Activated CD4-positive, alpha-beta T cell treated with anti-CD3 and anti-CD28 coated beads, Interleukin-2, amount 50 U/mL, for 16 hours (primary cell): ENCODE results near the gene MMRN1.

Experiments
- DNase-seq: peaks from one replicate; pipeline ENCODE4 v3.0.0-alpha.2; 2020

MMRN1 gene

DNA sequence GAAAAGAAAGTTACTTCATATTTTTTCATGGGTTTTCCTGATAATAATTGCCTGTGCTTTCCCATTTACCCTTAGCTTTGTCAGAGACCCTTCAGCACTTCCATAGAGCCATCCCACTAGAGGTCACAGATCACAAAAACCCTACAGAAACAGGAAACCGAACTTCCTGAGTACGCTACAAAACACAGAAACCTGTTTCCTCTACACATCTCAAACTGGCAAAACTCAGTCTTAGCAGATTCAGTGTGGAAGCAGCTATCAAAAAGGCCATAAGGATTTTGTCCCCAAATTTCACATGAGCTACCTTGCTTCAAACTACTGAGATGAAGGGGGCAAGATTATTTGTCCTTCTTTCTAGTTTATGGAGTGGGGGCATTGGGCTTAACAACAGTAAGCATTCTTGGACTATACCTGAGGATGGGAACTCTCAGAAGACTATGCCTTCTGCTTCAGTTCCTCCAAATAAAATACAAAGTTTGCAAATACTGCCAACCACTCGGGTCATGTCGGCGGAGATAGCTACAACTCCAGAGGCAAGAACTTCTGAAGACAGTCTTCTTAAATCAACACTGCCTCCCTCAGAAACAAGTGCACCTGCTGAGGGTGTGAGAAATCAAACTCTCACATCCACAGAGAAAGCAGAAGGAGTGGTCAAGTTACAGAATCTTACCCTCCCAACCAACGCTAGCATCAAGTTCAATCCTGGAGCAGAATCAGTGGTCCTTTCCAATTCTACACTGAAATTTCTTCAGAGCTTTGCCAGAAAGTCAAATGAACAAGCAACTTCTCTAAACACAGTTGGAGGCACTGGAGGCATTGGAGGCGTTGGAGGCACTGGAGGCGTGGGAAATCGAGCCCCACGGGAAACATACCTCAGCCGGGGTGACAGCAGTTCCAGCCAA lies at the start of gene MMRN1:
TSS of gene MMRN1 (plus strand) at position 206 of the 902 bp plus-strand sequence. CDS start at position 324, 118 bp downstream.
- DNase-seq, result peak; percentile 22

- DNase-seq, result no peak
Observed at GRCh38 chr4:89847571-89848325, 46.9 kb upstream of the MMRN1 start.

GRCh38 chr4:89855236-89855635 lies 39.4 kb upstream of the MMRN1 start:
- DNase-seq, result no peak

GRCh38 chr4:89860971-89861370 lies 33.7 kb upstream of the MMRN1 start:
- DNase-seq, result no peak

- no peak for DNase-seq
Observed at GRCh38 chr4:89863533-89863932, 31.1 kb upstream of the MMRN1 start.

DNA sequence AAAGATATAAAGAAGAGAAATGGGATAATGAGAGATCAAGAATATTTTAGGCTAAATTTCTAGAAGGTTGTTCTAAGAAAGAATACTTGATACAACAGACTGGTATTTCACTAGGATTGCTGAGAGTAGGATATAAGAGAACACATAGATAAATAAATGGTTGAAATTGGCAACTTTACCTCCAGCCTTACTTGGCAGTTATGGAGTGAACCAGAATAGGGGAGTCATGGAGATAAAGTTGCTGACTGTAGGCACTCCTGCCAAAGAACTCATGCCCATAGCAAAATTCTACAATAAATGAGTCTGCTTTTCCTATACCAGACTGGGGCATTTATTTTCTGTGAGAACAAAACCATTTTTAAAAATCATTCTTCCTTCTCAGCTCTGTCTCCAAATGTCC lies 26.4 kb upstream of the MMRN1 start:
- no peak for DNase-seq

DNA sequence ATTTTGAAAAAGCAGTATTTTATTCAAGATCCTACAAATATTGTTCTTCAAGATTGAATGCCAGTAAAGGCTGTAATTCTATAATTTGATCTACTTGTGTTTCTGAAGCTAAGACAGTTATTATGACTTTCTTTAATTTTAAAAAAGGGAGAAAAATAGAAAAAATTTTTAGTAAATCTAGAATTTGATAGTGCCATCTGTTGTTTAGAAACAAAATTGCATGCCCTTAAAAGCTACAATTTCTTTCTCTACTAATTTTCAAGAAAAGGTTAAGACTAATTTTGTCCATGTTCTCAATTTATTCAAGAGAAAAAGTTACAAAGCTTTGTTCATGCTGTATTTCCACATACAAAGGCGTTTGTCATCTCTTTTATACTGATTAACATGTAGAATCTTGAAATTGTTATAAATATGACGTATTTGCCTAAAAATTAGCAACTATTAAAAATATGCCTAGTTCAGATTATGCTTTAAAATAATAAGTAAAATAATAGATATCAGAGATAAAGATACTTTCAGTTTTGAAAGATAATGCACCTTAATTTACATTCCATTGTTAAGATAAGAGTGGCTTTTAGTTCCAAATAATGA lies 25.6 kb upstream of the MMRN1 start:
- no peak for DNase-seq

DNA sequence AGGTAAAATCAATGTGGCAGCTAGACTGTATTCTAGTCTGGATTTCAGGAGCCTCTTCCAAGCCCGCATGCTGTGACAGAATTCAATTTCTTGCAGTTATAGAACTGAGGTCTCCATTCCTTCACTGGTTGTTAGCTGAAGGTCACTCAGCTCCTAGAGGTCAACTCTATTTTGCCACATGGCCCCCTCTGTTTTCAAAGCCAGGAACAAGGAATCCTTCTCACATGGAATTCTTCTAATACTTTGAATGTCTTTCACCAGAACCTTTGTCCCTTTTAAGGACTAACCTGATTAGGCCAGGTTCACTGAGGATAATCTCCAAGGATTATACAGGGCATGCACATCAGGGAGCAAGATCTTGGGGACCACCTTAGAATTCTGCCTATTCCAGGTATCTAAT lies 23.4 kb upstream of the MMRN1 start:
- no peak for DNase-seq

- no peak for DNase-seq
Observed at GRCh38 chr4:89876548-89876947, 18.1 kb upstream of the MMRN1 start.

DNA sequence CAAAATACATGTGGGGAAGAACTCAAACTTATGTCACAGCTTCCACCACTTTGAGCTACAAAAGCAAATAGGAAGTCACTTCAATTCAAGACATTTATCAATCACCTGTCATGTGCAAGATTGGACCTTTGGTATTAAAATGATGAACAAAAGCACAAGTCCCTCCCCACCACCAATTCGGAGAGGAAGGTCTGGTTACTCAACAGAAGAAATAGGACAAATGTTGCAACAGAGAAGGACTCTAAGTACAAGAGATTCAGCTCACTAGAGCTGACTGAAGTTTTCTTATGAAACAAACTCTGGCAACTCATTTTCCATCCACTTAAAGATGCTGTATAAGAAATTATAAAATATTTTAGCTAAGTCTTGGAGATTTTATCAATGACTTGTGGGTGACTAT lies 16.0 kb upstream of the MMRN1 start:
- no peak for DNase-seq

DNA sequence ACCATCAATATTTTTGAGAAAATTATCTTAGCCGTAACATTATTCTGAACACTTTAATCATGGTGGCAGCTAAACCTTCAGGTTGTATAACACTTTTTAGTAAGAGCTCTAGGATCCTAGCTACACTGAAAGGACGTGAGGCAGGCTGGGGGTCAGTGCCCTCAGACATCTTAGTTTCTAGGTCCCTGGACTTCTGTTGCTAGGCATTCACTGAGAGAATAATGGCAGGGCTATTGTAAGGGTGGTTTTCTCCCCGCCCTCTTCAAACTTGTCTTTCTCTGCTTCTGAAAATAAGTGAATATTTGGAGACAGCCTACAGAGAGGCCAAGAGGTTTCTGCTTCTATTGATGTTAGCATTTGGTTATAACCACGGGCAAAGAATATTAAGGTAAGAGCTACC lies 15.4 kb upstream of the MMRN1 start:
- DNase-seq, result no peak

GRCh38 chr4:89889289-89889688 lies 5.4 kb upstream of the MMRN1 start:
- DNase-seq, result no peak

DNA sequence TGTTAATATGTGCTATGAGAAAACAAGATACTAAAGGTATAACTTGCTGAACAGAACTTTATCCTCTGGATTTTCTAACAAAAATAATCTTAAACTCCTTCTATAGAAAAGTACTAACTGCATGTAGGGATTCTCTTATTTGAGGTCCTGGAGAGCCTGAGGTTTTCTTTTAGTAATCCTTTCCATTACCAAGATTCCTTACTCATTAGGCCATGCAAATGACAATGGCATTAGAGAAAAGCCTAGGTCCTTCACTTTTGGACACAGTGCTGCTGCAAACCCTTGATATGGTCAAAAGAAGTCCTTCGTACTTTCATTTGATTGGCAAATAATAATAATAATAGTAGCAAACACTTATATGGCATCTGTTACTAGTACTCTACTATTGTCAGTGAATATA lies 3.2 kb downstream of the MMRN1 start:
- DNase-seq, result no peak

DNA sequence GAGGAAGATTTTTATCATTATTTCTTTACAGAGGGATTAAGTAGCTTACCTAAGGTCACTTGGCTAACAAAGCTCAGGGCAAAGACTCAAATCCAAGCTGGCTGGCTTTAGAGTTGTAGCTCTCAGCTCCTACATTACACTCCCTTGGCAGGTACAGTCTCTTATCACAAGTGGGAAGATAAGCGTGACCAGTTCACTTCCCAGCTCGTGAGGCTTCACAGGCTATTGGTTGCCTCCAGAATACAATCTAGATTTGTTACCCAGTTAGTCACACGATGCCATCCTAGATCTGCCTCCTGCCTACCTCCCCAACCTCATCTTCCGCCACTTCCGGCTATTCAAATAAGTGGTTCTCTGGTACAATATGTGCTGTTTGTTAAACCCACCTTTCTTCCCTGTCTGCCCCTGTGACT lies 3.7 kb downstream of the MMRN1 start:
- DNase-seq, result no peak

DNA sequence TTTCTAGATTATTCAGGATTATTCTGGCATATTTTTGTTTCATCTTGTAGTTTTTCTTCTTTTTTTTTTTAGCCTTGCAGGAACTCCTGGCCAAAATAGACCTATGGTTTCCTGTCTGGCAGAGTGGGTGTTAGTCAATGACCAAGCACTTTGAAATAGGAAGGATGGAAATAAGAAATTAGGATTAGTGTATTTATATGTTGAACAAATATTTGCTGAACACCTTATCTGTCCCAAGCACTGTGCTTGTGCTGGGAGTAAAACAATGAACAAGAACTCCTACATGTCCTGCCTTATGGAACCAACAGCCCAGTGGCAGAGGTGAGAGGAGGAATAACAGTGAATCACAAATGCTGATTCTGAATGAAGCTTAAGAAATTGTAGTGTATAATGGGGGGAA lies 4.5 kb downstream of the MMRN1 start:
- DNase-seq, result no peak

DNA sequence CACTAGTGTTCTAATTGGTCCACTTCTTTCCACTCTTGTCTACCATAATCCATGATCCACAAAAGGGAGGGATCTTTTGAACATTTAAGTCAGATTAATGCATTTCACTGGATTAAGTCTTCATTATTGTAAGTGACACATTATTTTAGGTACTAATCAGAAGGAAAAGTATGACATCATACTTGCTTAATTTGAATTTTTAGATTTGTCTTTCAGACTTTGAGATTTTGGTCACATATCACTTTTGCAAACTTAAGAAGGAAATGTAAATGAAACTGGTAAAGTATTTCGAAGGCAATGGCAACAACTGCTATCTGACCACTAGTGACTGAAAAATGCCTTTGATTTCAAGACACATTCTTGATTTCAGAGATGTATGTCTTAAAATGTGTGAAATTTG lies 5.2 kb downstream of the MMRN1 start:
- no peak for DNase-seq

- peak; percentile 52 for DNase-seq
Observed at GRCh38 chr4:89901808-89902431, 7.3 kb downstream of the MMRN1 start.

DNA sequence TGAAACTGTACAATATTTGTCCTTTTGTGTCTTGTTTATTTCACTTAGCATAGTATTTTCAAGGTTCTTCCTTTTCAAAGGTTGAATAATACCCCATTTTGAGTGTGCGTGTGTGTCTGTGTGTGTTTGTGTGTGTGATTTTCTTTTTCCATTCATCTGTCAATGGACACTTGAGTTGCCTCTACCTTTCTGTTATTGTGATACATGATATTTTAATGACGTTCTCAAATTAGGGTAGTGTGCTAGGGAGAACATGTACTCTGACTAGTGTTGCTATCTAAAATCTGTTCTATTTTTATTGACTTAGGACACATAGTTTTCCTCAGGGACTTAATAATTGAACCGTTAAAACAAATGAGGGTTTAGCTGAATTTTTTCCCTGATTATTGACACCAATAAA lies 9.9 kb downstream of the MMRN1 start:
- no peak for DNase-seq

DNA sequence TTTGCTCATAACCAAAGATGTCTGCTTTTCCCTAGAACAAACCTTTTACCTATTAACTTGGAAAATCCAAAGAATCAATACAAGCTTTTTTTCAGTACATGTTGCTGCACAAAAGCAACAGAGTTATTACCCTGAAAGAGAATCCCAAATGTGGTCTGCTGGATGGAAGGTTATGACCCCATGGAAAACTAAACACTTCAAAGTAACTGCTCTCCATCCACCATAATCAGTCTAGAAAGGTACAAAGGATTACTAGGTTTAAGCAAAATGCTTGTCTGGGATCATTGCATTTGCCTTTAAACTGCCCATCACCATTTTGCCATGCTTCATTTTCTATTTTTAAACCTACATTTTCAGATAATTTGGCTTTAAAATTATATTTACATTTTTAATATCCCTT lies 11.7 kb downstream of the MMRN1 start:
- DNase-seq, result no peak

DNA sequence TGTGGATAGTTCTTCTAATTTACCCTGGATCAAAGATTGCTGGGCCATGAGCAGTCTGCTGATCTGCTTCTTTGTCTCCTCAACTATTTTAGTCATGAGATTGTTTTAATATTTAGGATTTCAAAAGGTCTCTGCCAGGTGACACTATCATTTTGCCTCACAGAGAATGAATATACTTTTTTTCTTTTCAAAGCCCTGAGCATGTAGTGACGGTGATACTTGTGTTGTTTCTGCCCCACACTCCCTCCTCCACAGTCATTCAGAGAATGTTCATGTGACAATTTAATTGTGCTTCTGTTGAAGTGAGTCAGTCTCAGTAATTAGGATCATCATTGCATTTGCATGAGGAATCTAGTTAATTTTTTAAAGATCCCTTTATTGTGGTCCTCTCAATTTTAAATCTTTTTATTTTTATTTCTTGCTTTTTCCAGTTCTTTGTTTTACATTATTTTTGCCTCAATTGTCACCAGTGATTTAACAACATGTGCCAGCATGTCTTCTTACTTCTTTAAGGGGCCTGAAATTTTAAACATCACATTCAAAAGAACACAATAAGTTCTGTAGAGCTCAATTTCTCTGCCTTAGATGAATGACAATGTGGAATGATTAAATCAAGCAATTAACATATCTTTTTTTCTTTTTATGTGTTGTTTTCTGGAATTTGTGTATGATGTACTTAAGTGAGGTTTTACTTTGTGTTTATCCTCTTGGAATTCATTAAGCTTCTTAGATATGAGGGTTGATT lies 12.3 kb downstream of the MMRN1 start:
- peak; percentile 27 for DNase-seq

- DNase-seq, result no peak
Observed at GRCh38 chr4:89909889-89910288, 15.2 kb downstream of the MMRN1 start.

DNA sequence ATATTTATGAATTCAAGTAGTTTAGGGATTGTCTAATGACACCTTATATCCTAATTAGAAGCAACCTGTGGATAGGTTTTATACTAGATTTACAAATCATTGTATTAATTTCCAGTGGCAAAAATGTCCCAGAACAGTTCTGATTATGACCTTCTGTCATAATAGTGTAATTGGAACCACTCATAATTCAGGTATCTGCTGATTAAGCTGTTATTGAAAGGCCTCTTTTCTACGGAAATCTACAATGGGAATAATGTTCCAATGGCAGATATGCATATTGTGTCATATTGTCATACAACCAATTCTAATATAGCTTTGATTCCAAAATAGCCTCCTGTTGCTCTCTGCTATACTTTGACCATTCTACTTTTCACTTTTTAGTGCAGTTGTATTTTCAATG lies 19.0 kb downstream of the MMRN1 start:
- no peak for DNase-seq
